Thyroid gland (tissue), 4 donors: Measurements from ENCODE around the gene IFI44.

ENCODE experiments used
- CTCF ChIP-seq, 6 experiments: fragments of 200-600 bp in 3 of 6; fragments of 450-650 bp in 3 of 6; sonication (generic) in 3 of 6; IDR thresholded peaks; one replicate each; pipeline ENCODE4 v1.5.1; 2016 to 2019; ENCODE audit warnings: antibody characterized with exemption in 6 of 6, mild to moderate bottlenecking in 2 of 6, inconsistent platforms in 1 of 6, moderate library complexity in 1 of 6
- POLR2A ChIP-seq, 2 donors: fragments of 450-650 bp; IDR thresholded peaks; one replicate each; pipeline ENCODE4 v1.6.1; 2017; ENCODE audit warnings: antibody characterized with exemption in 2 of 2, mild to moderate bottlenecking in 2 of 2, moderate library complexity in 1 of 2

- TF ChIP-seq CTCF (IDR thresholded peaks at IDR 0.05) (no peak), POLR2A (IDR thresholded peaks at IDR 0.05) (no peak)
Observed at GRCh38 chr1:78691995-78692747, 42.5 kb downstream of the IFI44 start.
